ENCODE data around the gene TMC1. TPM values are rescaled to one million over a fixed set of nuclear protein-coding genes. Genes with fewer than 3 reads are reported as not detected.

TMC1 gene
- total and polyA plus RNA-seq, 2 of the 13 experiments (the other 11 are each of a cell fraction or from before 2014, with no cell fraction given) = 0.02 to 0.03 TPM

DNA sequence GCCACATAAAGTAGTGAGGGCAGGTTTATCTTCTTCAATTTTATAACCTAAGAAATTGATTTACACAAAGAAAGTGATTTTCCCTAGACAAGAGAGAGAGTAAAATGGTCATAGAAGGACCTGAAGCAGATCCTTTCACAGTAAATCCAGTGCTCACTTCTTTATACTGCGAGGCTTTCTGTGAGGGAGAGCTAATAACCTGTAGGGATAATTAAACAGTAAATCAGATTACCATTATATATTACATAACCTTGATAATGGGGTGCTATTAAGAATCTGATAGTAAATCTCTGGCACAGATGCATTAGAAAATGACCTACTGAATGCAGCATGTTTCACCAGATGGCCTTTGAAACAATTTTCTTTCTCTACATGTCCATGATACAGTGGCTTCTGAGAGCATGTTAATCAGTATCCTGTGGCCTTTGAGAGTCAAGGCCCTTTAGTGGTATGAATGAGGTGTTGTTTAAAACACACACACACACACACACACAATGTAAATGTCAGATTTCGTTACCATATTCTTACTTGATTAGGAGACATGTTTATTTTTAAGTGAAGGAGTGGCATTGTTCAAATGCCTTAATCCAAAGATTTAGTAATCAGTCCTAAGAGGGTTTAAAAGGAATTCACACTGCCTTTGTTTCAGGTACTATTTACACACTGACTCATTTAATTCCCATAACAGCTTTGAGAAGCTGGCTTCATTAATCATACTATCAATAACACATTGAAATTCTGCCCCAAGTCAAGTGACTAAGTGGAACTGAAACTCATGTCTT is 306.7 kb downstream of the TMC1 start (continued):
- TF ChIP-seq, protein P1, sequence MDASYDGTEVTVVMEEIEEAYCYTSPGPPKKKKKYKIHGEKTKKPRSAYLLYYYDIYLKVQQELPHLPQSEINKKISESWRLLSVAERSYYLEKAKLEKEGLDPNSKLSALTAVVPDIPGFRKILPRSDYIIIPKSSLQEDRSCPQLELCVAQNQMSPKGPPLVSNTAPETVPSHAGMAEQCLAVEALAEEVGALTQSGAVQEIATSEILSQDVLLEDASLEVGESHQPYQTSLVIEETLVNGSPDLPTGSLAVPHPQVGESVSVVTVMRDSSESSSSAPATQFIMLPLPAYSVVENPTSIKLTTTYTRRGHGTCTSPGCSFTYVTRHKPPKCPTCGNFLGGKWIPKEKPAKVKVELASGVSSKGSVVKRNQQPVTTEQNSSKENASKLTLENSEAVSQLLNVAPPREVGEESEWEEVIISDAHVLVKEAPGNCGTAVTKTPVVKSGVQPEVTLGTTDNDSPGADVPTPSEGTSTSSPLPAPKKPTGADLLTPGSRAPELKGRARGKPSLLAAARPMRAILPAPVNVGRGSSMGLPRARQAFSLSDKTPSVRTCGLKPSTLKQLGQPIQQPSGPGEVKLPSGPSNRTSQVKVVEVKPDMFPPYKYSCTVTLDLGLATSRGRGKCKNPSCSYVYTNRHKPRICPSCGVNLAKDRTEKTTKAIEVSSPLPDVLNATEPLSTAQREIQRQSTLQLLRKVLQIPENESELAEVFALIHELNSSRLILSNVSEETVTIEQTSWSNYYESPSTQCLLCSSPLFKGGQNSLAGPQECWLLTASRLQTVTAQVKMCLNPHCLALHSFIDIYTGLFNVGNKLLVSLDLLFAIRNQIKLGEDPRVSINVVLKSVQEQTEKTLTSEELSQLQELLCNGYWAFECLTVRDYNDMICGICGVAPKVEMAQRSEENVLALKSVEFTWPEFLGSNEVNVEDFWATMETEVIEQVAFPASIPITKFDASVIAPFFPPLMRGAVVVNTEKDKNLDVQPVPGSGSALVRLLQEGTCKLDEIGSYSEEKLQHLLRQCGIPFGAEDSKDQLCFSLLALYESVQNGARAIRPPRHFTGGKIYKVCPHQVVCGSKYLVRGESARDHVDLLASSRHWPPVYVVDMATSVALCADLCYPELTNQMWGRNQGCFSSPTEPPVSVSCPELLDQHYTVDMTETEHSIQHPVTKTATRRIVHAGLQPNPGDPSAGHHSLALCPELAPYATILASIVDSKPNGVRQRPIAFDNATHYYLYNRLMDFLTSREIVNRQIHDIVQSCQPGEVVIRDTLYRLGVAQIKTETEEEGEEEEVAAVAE (CRISPR knock-in tag; IDR thresholded peaks at IDR 0.05; ENCODE audit: borderline replicate concordance) = no peak
- TF ChIP-seq ZNF567 (CRISPR knock-in tag; IDR thresholded peaks at IDR 0.05; ENCODE audit: borderline replicate concordance) = no peak
- TF ChIP-seq, protein P2, sequence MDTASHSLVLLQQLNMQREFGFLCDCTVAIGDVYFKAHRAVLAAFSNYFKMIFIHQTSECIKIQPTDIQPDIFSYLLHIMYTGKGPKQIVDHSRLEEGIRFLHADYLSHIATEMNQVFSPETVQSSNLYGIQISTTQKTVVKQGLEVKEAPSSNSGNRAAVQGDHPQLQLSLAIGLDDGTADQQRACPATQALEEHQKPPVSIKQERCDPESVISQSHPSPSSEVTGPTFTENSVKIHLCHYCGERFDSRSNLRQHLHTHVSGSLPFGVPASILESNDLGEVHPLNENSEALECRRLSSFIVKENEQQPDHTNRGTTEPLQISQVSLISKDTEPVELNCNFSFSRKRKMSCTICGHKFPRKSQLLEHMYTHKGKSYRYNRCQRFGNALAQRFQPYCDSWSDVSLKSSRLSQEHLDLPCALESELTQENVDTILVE (CRISPR knock-in tag; IDR thresholded peaks at IDR 0.05) = no peak
- TF ChIP-seq ATRX (CRISPR knock-in tag; IDR thresholded peaks at IDR 0.05; ENCODE audit: borderline replicate concordance) = no peak
- no peak for TF ChIP-seq KLF13 (CRISPR knock-in tag; IDR thresholded peaks at IDR 0.05)
- TF ChIP-seq HDAC1 (CRISPR knock-in tag; IDR thresholded peaks at IDR 0.05) = no peak
- TF ChIP-seq TP53 (CRISPR knock-in tag; conservative IDR thresholded peaks at IDR 0.05) = no peak
- TF ChIP-seq, protein P3, sequence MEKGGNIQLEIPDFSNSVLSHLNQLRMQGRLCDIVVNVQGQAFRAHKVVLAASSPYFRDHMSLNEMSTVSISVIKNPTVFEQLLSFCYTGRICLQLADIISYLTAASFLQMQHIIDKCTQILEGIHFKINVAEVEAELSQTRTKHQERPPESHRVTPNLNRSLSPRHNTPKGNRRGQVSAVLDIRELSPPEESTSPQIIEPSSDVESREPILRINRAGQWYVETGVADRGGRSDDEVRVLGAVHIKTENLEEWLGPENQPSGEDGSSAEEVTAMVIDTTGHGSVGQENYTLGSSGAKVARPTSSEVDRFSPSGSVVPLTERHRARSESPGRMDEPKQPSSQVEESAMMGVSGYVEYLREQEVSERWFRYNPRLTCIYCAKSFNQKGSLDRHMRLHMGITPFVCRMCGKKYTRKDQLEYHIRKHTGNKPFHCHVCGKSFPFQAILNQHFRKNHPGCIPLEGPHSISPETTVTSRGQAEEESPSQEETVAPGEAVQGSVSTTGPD (CRISPR knock-in tag; IDR thresholded peaks at IDR 0.05) = no peak
- TF ChIP-seq, protein P4, sequence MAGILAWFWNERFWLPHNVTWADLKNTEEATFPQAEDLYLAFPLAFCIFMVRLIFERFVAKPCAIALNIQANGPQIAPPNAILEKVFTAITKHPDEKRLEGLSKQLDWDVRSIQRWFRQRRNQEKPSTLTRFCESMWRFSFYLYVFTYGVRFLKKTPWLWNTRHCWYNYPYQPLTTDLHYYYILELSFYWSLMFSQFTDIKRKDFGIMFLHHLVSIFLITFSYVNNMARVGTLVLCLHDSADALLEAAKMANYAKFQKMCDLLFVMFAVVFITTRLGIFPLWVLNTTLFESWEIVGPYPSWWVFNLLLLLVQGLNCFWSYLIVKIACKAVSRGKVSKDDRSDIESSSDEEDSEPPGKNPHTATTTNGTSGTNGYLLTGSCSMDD (CRISPR knock-in tag; IDR thresholded peaks at IDR 0.05) = no peak
- TF ChIP-seq, protein P5, sequence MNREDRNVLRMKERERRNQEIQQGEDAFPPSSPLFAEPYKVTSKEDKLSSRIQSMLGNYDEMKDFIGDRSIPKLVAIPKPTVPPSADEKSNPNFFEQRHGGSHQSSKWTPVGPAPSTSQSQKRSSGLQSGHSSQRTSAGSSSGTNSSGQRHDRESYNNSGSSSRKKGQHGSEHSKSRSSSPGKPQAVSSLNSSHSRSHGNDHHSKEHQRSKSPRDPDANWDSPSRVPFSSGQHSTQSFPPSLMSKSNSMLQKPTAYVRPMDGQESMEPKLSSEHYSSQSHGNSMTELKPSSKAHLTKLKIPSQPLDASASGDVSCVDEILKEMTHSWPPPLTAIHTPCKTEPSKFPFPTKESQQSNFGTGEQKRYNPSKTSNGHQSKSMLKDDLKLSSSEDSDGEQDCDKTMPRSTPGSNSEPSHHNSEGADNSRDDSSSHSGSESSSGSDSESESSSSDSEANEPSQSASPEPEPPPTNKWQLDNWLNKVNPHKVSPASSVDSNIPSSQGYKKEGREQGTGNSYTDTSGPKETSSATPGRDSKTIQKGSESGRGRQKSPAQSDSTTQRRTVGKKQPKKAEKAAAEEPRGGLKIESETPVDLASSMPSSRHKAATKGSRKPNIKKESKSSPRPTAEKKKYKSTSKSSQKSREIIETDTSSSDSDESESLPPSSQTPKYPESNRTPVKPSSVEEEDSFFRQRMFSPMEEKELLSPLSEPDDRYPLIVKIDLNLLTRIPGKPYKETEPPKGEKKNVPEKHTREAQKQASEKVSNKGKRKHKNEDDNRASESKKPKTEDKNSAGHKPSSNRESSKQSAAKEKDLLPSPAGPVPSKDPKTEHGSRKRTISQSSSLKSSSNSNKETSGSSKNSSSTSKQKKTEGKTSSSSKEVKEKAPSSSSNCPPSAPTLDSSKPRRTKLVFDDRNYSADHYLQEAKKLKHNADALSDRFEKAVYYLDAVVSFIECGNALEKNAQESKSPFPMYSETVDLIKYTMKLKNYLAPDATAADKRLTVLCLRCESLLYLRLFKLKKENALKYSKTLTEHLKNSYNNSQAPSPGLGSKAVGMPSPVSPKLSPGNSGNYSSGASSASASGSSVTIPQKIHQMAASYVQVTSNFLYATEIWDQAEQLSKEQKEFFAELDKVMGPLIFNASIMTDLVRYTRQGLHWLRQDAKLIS (CRISPR knock-in tag; IDR thresholded peaks at IDR 0.05) = no peak
- TF ChIP-seq ZNF878 (CRISPR knock-in tag; IDR thresholded peaks at IDR 0.05) = peak; percentile 61; the same call in 1 of the 2 replicates
- TF ChIP-seq ZNF292 (CRISPR knock-in tag; IDR thresholded peaks at IDR 0.05; ENCODE audit: borderline replicate concordance, low read depth) = 0 out of 2 replicates have a peak, but pooled peaks have one; percentile 35
- no peak for TF ChIP-seq RNF2 (conservative IDR thresholded peaks at IDR 0.05; ENCODE audit: low read depth)
- no peak for TF ChIP-seq SNAPC2 (CRISPR knock-in tag; IDR thresholded peaks at IDR 0.05)
- TF ChIP-seq FOXO1 (CRISPR knock-in tag; IDR thresholded peaks at IDR 0.05) = 0 out of 2 replicates have a peak, but pooled peaks have one; percentile 22
- no peak for TF ChIP-seq THAP11 (CRISPR knock-in tag; IDR thresholded peaks at IDR 0.05)
- no peak for TF ChIP-seq STAG1 (CRISPR knock-in tag; IDR thresholded peaks at IDR 0.05)

All from HepG2 (cell line).